Coronary artery (tissue), 2 donors: ENCODE results near the gene SLC9A8.
"Not testable (repeated sequence)": the region's sequence is repeated elsewhere in the genome, so short reads cannot be mapped to it uniquely, and the experiment has no call there.

ENCODE experiments used
- DNase-seq: peaks from one replicate; pipeline ENCODE4 v3.0.0-alpha.2; 2017; ENCODE audit warnings: low spot score
- H3K27ac ChIP-seq, 2 donors: fragments of 200-600 bp; sonication (generic); one replicate each; pipeline ENCODE4 v1.5.1; 2016 to 2019
- H3K4me3 ChIP-seq: fragments of 200-600 bp; sonication (generic); 2 replicates; pipeline ENCODE4 v1.5.1; 2016; ENCODE audit warnings: mild to moderate bottlenecking, moderate library complexity
- TF ChIP-seq, protein P1 (sequence below): fragments of 200-600 bp; sonication (generic); IDR thresholded peaks from one replicate; pipeline ENCODE4 v1.5.1; 2019; ENCODE audit warnings: antibody characterized with exemption

Gene SLC9A8

DNA sequence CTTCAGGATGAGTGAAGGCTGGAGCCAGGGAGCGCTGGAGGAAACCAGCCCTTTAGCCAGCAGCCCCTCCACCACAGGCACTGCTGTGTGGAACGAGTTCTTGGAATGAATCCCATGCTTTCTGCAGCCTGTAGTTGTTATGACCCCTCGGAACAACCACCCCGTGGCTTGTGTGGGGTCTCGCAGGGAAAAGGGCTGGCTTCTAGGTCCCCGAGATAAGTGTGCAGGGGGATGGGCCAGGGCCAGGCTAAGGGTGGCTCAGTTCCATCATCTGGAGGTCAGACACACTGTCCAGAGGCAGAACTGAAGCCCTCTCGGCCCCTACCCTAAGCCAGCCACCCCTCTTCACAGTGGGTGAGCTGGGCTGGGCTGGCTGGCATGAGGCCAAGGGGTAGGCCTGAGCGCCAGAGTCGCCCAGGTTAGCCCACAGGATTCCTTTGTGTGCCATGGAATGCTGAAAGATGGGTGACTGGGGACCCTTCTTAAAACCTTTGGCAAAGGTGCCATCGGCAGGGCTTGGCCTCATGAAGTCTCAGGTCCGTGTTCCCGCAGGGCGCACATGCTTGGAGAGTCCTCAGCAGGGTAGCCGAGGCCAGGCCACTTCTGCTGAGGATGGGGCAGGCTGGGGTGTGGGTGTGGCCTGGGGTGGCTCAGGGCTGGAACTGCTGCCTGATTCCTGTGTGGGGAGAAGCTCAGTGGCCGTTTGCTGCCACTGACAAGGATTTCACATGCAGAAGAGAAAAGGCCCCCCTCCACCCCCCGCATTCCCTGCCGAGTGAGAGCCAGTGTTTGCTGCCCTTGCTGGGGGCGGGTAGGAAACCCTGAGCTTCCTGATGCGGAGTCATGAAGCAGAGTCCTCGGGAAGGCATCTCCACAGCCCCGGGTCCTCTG lies 78.1 kb downstream of the SLC9A8 start:
- peak; percentile 70 for DNase-seq
- Histone ChIP-seq H3K4me3 (no peak overlapping the region), H3K27ac (no peak overlapping the region)
- TF ChIP-seq, protein P1, sequence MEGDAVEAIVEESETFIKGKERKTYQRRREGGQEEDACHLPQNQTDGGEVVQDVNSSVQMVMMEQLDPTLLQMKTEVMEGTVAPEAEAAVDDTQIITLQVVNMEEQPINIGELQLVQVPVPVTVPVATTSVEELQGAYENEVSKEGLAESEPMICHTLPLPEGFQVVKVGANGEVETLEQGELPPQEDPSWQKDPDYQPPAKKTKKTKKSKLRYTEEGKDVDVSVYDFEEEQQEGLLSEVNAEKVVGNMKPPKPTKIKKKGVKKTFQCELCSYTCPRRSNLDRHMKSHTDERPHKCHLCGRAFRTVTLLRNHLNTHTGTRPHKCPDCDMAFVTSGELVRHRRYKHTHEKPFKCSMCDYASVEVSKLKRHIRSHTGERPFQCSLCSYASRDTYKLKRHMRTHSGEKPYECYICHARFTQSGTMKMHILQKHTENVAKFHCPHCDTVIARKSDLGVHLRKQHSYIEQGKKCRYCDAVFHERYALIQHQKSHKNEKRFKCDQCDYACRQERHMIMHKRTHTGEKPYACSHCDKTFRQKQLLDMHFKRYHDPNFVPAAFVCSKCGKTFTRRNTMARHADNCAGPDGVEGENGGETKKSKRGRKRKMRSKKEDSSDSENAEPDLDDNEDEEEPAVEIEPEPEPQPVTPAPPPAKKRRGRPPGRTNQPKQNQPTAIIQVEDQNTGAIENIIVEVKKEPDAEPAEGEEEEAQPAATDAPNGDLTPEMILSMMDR: no peak

GRCh38 chr20:49891476-49892110 lies 79.0 kb downstream of the SLC9A8 start:
- Histone ChIP-seq H3K4me3 (no peak overlapping the region), H3K27ac (no peak overlapping the region)
- DNase-seq: peak; percentile 62
- TF ChIP-seq, protein P1: no peak

- no peak overlapping the region for H3K27ac ChIP-seq
- DNase-seq: no peak
- peak overlapping the region; percentile 37 for H3K4me3 ChIP-seq
These were observed 79.6 kb downstream of the SLC9A8 start for GRCh38 chr20:49892260-49892659.

GRCh38 chr20:49892817-49893216 lies 80.2 kb downstream of the SLC9A8 start:
- TF ChIP-seq, protein P1: no peak
- peak overlapping the region; percentile 37 for H3K4me3 ChIP-seq
- no peak overlapping the region for H3K27ac ChIP-seq
- DNase-seq: no peak

More at GRCh38 chr20:49892260-49892659, 79.6 kb downstream of the SLC9A8 start:
- TF ChIP-seq, protein P1: no peak

DNA sequence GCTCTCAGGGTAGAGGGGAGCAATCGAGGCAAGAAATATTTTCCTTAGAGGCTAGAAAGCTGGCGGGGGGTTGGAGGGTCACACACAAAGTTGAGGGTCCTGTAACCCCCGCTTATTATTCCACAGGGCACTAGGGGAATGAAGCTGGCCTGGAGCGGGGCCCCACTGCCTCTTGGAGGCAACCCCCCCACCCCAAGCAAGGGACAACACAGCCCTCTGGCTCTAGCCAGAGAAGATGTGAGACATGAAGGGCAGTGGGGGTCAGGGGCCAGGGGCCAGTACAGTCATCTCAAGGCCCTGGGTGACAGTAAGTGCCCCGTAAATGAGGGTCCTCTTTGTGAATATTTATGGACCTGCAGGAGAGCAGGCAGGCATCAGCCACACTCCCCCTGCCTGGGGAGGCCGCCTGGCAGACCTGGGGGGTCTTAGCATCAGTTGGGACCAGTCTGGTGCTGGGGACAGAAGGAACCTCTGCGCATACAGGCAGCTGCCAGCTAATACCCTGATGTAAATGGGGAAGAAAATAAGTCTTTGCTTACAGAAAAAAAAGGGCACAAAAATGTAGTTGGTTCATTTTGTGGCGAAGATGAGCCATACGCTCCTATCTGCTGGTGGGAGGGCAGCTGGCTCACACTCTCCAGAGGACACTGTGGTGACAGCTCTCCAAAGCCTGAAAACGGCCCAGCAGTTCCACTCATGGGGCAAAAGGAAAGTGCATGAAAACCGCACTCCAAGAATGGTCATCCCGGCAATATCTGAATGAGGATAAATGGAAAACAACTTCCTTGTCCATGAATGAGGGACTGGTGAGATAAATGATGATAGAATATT lies 80.8 kb downstream of the SLC9A8 start:
- H3K27ac ChIP-seq: no peak overlapping the region
- TF ChIP-seq, protein P1: no peak
- DNase-seq: no peak
- peak overlapping the region; percentile 37 for H3K4me3 ChIP-seq

DNA sequence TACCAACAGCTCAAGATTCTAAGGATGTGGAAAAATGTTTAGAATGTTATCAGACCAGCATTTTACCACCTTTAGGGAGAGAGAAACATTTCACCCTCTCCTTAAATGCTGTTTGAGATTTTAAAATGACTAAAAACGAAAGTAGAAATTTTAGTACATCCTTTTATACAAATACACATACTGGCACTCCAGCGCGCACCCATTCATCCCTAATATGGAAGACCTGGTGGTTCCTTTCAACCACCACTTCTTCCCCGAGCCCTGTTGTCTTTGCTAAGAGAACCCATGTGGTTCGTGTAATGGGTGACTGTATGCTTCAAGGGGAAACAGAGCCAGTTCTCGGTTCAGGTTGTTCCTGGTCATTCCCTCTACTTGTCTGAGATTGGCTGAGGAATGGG lies 81.4 kb downstream of the SLC9A8 start:
- peak overlapping the region; percentile 37 for H3K4me3 ChIP-seq
- TF ChIP-seq, protein P1: no peak
- no peak for DNase-seq
- no peak overlapping the region for H3K27ac ChIP-seq

- H3K4me3 ChIP-seq, DNase-seq, H3K27ac ChIP-seq: not testable (repeated sequence)
These were observed 83.0 kb downstream of the SLC9A8 start for GRCh38 chr20:49895474-49896093.
